D721Med (cell line): ENCODE data around the gene TUBGCP6.

ENCODE experiments used
- DNase-seq: peaks from one replicate; pipeline ENCODE4 v3.0.0; 2011; ENCODE audit warnings: low spot score; ENCODE audit not compliant: insufficient read length
- FAIRE-seq: peaks from 2 replicates; lab custom pipeline; 2011; peaks lifted over from hg19 to GRCh38; lab: Jason Lieb, UNC
- TF ChIP-seq, protein P1 (sequence below): IDR thresholded peaks from 2 replicates; pipeline ENCODE4 v1.5.1; 2012; ENCODE audit warnings: mild to moderate bottlenecking, control low read depth; ENCODE audit not compliant: insufficient read depth; ENCODE audit errors: missing control alignments

Gene TUBGCP6

DNA sequence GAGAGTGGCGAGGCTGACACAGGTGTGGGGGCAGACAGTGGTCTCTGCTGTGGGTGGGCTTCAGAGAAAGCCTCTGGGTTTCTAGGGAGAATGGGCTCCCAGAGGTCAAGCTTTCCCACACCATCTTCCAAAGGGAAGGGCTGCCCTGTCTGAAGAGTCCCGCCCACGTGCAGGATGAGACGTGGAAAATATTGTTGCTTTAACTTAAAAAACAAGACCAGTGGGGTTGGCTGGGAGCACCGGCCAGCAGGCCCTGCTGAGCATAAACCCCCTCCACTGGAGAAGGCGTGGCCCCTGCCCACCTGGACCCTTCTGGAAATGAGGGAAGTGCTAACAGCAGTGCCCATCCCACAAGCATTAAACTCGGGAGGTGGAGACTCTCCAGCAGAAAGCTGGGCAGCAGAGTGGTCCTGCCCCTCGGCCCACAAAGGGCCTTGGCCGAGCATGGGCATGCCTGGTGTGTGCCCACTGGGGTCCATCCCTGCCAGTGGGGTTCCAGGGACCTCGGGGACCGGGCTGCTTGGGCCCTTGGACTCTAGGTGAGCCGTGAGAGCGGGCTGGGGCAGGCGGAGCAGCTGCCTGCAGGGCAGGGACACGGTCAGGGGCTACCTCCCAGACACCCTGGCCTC lies 28.7 kb downstream of the TUBGCP6 start:
- no peak for FAIRE-seq
- TF ChIP-seq, protein P1, sequence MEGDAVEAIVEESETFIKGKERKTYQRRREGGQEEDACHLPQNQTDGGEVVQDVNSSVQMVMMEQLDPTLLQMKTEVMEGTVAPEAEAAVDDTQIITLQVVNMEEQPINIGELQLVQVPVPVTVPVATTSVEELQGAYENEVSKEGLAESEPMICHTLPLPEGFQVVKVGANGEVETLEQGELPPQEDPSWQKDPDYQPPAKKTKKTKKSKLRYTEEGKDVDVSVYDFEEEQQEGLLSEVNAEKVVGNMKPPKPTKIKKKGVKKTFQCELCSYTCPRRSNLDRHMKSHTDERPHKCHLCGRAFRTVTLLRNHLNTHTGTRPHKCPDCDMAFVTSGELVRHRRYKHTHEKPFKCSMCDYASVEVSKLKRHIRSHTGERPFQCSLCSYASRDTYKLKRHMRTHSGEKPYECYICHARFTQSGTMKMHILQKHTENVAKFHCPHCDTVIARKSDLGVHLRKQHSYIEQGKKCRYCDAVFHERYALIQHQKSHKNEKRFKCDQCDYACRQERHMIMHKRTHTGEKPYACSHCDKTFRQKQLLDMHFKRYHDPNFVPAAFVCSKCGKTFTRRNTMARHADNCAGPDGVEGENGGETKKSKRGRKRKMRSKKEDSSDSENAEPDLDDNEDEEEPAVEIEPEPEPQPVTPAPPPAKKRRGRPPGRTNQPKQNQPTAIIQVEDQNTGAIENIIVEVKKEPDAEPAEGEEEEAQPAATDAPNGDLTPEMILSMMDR = no peak
- DNase-seq = no peak

DNA sequence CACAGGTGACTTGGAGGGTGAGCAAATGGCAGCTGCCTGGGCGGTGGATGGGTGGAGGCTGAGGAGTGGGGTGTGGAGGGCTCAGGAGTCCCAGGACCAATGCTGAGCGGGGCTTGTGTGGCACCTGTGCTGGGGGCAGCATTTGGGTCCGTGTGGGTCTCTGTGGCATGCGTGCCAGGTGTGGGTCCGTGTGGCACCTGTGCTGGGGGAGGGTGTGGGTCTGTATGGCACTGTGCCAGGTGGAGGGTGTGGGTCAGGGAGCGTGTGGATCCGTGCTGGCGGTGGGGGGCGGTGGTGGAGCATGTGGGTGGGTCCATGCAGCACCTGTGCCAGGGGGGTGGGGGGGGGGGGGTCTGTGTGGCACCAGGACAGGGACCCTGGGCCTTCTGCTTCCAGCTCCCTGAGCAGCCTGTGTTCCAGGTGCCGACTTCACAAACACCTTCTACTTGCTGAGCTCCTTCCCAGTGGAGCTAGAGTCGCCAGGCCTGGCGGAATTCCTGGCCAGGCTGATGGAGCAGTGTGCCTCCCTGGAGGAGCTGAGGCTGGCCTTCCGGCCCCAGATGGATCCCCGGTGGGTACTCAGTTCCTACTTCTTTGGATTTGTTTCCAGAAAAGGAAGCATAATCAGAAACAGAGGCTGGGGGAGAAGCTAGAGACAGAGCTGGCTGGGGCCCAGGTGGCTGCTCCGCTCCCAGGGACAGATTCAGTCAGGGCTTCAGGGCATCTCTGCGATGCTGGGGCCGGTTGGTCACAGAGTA lies 29.3 kb downstream of the TUBGCP6 start:
- FAIRE-seq (no peak), DNase-seq (no peak)
- TF ChIP-seq, protein P1 = no peak

DNA sequence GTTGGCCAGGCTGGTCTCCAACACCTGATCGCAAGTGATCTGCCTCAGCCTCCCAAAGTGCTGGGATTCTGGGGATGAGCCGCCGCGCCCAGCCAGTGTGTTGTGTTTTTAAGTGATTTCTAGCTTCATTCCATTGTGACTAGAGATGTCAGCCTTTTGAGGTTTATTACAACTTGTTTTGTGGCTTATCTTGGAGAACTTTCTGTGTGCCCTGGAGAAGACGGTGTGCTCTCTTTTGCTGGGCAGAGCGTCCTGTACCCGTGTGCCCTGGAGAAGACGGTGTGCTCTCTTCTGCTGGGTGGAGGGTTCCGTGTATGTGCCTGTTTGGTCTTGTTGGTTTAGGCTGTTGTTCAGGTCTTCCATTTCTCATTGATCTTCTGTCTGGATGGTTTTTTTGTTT lies 31.6 kb downstream of the TUBGCP6 start:
- FAIRE-seq (no peak), DNase-seq (no peak)
- TF ChIP-seq, protein P1 = no peak

DNA sequence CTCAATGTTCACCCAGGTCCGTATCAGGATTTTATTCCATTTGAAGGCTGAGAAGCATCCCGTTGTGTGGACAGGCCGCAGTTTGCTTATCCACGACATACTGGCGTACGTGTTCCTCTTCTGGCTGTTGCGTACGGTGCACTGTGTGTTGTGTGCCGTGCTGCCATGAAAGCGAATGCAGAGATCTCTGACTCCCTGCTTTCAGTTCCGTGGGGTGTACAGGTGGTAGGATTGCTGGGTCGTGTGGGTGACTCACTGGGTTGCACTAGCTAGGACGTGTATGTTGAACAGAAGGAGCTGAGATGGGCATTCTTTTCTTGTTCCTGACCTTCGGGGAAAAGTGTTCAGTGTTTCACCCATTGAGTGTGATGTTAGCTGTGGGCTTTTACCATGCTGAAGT lies 33.7 kb downstream of the TUBGCP6 start:
- FAIRE-seq (no peak), DNase-seq (no peak)
- TF ChIP-seq, protein P1 = no peak

DNA sequence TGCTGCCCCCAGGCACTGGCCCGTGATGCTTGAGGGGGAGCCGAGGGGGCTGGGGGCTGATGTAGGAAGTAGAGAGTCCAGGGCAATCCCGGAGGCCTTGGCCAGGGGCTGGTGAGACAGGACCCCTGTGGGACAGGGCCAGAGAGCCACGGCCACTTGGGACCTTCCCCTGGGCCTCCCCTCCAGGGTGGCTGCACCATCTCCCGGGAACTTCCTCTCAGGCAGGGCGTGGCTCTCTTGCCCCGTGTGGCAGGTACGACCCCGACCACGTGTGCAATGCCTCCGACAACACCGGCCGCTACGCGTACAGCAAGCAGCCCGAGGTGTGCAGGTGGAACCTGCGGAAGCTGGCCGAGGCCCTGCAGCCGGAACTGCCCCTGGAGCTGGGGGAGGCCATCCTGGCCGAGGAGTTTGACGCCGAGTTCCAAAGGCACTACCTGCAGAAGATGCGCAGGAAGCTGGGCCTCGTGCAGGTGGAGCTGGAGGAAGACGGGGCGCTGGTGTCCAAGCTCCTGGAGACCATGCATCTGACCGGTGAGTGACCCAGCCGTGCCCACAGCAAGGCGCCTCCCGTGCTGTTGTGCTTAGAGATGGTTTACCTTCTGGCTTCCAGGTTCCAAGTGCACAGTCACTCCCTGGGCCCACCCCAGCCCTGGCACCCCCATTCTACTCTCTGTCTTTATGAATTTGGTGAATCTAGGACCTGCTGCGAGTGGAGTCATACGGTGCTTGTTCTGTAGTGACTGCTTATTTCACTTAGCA lies 34.3 kb downstream of the TUBGCP6 start:
- no peak for FAIRE-seq
- TF ChIP-seq, protein P1 = no peak
- DNase-seq = no peak

DNA sequence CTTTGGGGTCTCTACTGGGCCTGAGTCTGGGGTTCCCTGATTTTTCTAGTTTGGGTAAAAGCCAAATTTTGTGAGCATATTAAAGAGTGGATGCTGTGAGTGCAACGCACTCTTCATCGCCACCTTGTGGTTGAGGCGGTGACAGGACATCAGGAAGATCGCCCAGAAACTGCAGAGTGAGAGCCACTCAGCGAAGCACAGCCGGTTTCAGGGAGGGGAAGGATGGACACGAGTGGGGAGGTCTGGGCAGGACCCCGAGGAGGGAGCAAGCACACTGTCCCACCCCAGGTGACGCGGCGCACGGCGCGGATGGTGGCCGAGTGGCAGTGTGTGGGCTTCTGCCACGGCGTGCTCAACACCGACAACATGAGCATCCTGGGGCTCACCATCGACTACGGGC lies 34.9 kb downstream of the TUBGCP6 start:
- peak; percentile 53 for DNase-seq
- FAIRE-seq = no peak

More for the DNA sequence above, 34.9 kb downstream of the TUBGCP6 start:
- TF ChIP-seq, protein P1 = peak; percentile 74
